Fibroblast of the aortic adventitia (primary cell): ENCODE measurements around the gene RNU6-7. TPM values are rescaled to one million over a fixed set of nuclear protein-coding genes. Genes with fewer than 3 reads are reported as not detected.

Experiments
- DNase-seq: peaks from one replicate; pipeline ENCODE4 v3.0.0-alpha.2; 2010; ENCODE audit warnings: low read depth
- H3K4me3 ChIP-seq: 2 replicates; pipeline ENCODE4 v1.5.1; 2011; ENCODE audit warnings: low read depth, mild to moderate bottlenecking, control low read depth, low read length, moderate library complexity
- total RNA-seq: library from RNA; depleted of rRNA; stranded (reverse); fragments of >200 nt; gene quantifications from 2 replicates; pipeline ENCODE4 v1.2.3, GENCODE V29; 2012; ENCODE audit warnings: low replicate concordance
- TF ChIP-seq, protein P1 (sequence below): IDR thresholded peaks from 2 replicates; pipeline ENCODE4 v1.5.1; 2011; ENCODE audit warnings: mild to moderate bottlenecking, low read length, control low read depth, inconsistent platforms; ENCODE audit not compliant: insufficient read depth

RNU6-7 gene
- total RNA-seq, 1 donor = not detected

DNA sequence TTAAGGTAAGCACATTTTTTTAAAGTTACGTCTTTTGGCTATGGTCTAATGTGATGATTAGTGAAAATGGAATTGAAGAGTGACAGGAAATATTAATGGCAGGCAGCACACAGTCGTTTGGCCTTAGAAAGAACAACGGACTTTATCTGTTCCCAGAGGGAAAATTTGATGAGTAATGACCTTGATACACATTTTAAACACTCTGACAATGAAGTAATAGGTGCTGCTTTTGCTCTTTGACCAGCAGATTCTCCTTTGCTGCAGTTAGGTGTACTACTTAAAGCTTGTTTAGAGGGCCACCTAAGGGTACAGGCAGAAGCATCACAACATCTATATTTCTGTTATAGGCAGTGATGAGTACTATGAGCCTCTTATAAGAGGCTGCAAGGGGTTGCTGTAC, 28.3 kb downstream of the RNU6-7 start:
- TF ChIP-seq, protein P1, sequence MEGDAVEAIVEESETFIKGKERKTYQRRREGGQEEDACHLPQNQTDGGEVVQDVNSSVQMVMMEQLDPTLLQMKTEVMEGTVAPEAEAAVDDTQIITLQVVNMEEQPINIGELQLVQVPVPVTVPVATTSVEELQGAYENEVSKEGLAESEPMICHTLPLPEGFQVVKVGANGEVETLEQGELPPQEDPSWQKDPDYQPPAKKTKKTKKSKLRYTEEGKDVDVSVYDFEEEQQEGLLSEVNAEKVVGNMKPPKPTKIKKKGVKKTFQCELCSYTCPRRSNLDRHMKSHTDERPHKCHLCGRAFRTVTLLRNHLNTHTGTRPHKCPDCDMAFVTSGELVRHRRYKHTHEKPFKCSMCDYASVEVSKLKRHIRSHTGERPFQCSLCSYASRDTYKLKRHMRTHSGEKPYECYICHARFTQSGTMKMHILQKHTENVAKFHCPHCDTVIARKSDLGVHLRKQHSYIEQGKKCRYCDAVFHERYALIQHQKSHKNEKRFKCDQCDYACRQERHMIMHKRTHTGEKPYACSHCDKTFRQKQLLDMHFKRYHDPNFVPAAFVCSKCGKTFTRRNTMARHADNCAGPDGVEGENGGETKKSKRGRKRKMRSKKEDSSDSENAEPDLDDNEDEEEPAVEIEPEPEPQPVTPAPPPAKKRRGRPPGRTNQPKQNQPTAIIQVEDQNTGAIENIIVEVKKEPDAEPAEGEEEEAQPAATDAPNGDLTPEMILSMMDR = no peak
- peak; percentile 55 for DNase-seq
- H3K4me3 ChIP-seq = no peak overlapping the region

DNA sequence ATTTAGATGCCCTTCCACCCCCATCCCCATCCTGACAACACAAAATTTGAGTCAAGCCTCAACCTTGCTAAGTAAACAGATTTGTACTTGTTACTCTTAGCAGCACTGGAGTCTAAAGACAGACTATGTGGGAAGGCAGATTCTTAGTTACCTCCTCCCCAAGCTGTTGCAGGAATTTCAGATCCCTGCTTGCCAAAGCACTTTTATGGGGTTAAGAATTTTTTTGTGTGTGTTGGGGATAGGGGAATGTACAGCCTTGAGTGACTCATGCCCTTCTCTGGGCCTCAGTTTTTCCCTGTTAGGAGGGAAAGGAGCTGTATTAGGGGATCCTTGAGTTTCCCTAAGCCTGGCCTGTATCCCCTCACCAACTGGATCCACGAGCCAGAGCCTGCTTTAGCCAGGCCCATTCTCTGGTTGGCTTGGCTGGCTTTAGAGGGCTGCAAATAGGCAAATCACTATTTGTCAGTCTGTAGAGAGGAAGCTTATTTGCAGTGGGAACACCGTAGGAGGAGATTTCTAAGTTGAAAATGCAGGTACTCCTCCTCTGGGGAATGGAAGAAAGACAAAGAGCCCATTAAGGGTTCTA, 28.9 kb downstream of the RNU6-7 start:
- TF ChIP-seq, protein P1 = no peak
- no peak overlapping the region for H3K4me3 ChIP-seq
- DNase-seq = peak; percentile 66

DNA sequence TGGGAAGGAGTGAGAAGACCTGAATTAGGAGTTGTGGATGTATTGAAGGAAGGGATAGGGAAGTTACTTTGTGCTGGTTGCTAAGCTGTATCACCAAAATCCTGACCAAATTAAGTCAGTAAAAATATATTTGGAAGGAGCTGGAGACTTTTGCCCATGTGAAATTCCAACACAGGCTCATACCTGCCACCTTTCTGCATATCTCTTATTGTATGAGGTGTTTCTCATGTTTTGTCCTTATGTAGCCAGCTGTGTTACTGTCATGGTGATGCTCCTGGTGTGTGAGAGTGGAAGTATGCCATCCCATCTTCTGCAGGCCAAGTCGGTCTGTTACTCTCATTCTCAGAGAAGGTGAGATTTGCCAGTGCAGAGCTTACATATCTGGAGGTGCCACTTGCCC, 30.6 kb downstream of the RNU6-7 start:
- TF ChIP-seq, protein P1 = no peak
- H3K4me3 ChIP-seq = no peak overlapping the region
- no peak for DNase-seq

DNA sequence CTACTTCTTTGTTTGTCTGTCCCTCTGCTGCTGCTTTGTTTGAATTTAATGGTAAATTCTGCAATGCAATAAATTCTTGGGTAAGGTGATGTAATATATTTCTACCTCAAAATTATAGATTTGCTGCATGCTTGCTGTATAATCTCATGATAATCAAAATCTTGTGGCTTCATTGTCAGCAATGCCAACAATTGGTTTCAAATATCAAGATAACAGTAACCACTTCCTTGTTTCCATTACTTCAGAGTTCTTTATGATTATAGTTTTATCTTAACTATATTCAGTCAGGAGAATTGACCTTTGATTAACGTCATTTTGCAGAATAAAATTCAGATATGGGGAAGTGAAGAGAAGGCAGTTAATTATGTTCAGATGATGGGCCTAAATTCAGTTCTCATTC, 31.4 kb downstream of the RNU6-7 start:
- H3K4me3 ChIP-seq = no peak overlapping the region
- TF ChIP-seq, protein P1 = no peak
- peak; percentile 55 for DNase-seq

DNA sequence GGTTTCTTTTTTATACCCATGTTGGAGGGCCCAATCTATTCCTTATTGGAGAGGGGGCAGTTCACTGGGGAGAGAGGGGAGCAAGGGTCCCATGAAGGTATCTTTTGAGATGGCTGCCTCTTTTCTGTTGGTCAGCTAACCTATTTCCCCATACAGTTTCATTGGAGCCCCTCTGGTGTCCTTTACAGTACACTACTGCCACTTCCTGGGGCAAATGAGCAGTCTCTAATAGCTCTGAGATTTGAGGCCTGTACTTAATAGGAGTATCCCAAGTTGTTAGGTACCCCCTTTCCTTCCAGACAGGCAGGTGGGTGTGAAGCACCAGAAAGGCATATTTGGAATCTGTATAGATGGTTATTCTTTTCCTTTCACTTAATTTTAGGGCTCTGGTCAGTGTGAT, 42.6 kb downstream of the RNU6-7 start:
- TF ChIP-seq, protein P1 = no peak
- no peak overlapping the region for H3K4me3 ChIP-seq
- DNase-seq = no peak

DNA sequence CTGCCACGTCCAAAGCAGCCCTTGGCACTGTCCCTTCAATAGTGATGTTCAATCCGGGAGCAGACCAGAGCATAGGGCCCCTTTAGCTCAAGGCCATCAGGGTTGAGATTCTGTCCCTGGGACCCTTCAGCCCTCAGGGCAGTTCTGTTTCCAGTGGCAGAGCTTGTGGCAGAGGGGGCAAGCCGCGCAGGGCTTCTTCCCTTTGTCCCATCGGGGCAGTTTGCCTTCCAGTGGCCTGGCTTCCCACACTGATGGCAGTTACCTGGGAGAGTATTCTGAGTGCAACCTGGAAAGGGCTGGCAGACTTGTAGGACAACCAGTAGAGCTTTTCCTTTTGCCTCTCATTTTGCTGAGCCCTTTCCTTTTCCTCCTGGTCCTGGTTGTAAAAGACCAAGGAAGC, 44.9 kb downstream of the RNU6-7 start:
- TF ChIP-seq, protein P1 = no peak
- H3K4me3 ChIP-seq = no peak overlapping the region
- no peak for DNase-seq

DNA sequence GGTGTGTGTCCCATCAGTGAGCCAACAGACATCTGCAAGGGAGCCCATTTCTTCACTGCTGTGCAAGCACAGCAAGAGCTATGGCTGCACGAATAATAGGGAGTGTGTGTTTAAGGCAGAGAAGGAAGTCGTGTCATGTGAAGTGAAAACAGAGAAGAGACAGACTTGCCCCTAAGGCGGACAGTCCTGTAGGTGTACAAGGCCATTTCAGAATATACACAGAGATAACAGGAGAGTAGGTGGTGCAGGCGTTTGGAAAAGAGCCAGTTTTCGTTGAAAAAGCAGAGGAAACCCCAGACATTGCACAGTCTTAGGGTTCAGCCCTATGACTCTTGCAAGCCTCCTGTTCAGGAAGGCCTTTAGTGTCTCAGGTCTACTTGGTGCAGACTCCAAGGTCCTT, 47.5 kb downstream of the RNU6-7 start:
- no peak overlapping the region for H3K4me3 ChIP-seq
- no peak for DNase-seq
- TF ChIP-seq, protein P1 = no peak
